GM19025 (cell line): ENCODE results near the gene CPNE4.

Experiments used
- ATAC-seq: cut with Tn5 transposase; IDR thresholded peaks from one replicate; pipeline ENCODE4 v1.9.1; 2021; ENCODE audit warnings: mild to moderate bottlenecking, low read depth, moderate library complexity; ENCODE audit not compliant: unreplicated experiment

The CPNE4 gene

GRCh38 chr3:131549340-131549739 is 485.5 kb downstream of the CPNE4 start:
- no peak for ATAC-seq

GRCh38 chr3:131547585-131547984 is 487.2 kb downstream of the CPNE4 start:
- ATAC-seq, result no peak

GRCh38 chr3:131546441-131546840 is 488.4 kb downstream of the CPNE4 start:
- ATAC-seq, result no peak

GRCh38 chr3:131544557-131544956 is 490.3 kb downstream of the CPNE4 start:
- no peak for ATAC-seq

- ATAC-seq, result no peak
These were observed 491.1 kb downstream of the CPNE4 start for GRCh38 chr3:131543714-131544113.

- no peak for ATAC-seq
These were observed 493.5 kb downstream of the CPNE4 start for GRCh38 chr3:131541288-131541687.

GRCh38 chr3:131540821-131541220 is 494.0 kb downstream of the CPNE4 start:
- no peak for ATAC-seq

- no peak for ATAC-seq
These were observed 494.7 kb downstream of the CPNE4 start for GRCh38 chr3:131540143-131540542.

GRCh38 chr3:131538968-131539367 is 495.8 kb downstream of the CPNE4 start:
- no peak for ATAC-seq

- no peak for ATAC-seq
These were observed 497.3 kb downstream of the CPNE4 start for GRCh38 chr3:131537531-131537930.

- ATAC-seq, result no peak
These were observed 499.2 kb downstream of the CPNE4 start for GRCh38 chr3:131535596-131535995.

- ATAC-seq, result no peak
These were observed 499.7 kb downstream of the CPNE4 start for GRCh38 chr3:131535131-131535530.

- no peak for ATAC-seq
These were observed 502.2 kb downstream of the CPNE4 start for GRCh38 chr3:131532645-131533044.

GRCh38 chr3:131530843-131531242 is 504.0 kb downstream of the CPNE4 start:
- no peak for ATAC-seq

- ATAC-seq, result no peak
These were observed 504.4 kb downstream of the CPNE4 start for GRCh38 chr3:131530388-131530787.

- no peak for ATAC-seq
These were observed 507.9 kb downstream of the CPNE4 start for GRCh38 chr3:131526801-131527347.

GRCh38 chr3:131518680-131519079 is 516.1 kb downstream of the CPNE4 start:
- no peak for ATAC-seq

- no peak for ATAC-seq
These were observed 529.4 kb downstream of the CPNE4 start for GRCh38 chr3:131505421-131505820.

- ATAC-seq, result no peak
These were observed 531.5 kb downstream of the CPNE4 start for GRCh38 chr3:131503320-131503635.

GRCh38 chr3:131502530-131503319 is 532.1 kb downstream of the CPNE4 start, which contains the start of gene MRPL3:
MRPL3 (minus strand) TSS chr3:131502971; CDS start chr3:131502821, 150 bp downstream.
- ATAC-seq, result peak; percentile 94

- ATAC-seq, result no peak
These were observed 532.9 kb downstream of the CPNE4 start for GRCh38 chr3:131501949-131502348.

GRCh38 chr3:131494706-131495105 is 540.1 kb downstream of the CPNE4 start:
- ATAC-seq, result no peak
